HepG2 (cell line): Measurements from ENCODE around the gene ITGB2. TPM values are rescaled to one million over a fixed set of nuclear protein-coding genes. Genes with fewer than 3 reads are reported as not detected.

Experiments
- ATAC-seq: fragments of 200-7000 bp; cut with Tn5 transposase; 3 replicates; pipeline ENCODE4 v1.9.1; 2020; ENCODE audit warnings: mild to moderate bottlenecking, moderate library complexity
- BruUV-seq: library from RNA; stranded (reverse); fragments of 400-500 nt; replicated peaks from 2 replicates; lab custom pipeline; 2021; lab: Mats Ljungman, UMichigan
- CTCF ChIA-PET: fragments of 300-600 bp; formaldehyde crosslinking; extraction: SDS; loops from one replicate; lab custom pipeline; 2021; ENCODE audit warnings: low total read pairs, inconsistent platforms, low intra/inter-chr PET ratio; lab: Yijun Ruan, JAX
- POLR2A ChIA-PET: fragments of 350-600 bp; sonication (Branson Sonifier 250); formaldehyde crosslinking; loops from one replicate; lab custom pipeline; 2020; ENCODE audit warnings: antibody characterized with exemption, inconsistent platforms; lab: Yijun Ruan, JAX
- DNase-seq: peaks from one replicate; pipeline ENCODE4 v3.0.0-alpha.2; 2015; ENCODE audit warnings: low spot score
- FAIRE-seq: peaks from 3 replicates; lab custom pipeline; 2011; peaks lifted over from hg19 to GRCh38; lab: Jason Lieb, UNC
- H2AFZ ChIP-seq: one replicate; pipeline ENCODE4 v1.6.1; 2011; ENCODE audit warnings: low read length, inconsistent platforms
- H3K27ac ChIP-seq: fragments of 300-600 bp; 3 replicates; pipeline ENCODE4 v1.8.0; 2011; ENCODE audit warnings: mixed run types, mild to moderate bottlenecking, mixed read lengths, low read length, inconsistent platforms; ENCODE audit not compliant: insufficient read depth; ENCODE audit errors: extremely low read length
- H3K27me3 ChIP-seq, 2 experiments: fragments of 200-600 bp in 1 of 2; 2 replicates in 1 of 2; 3 replicates in 1 of 2; pipeline versions ENCODE4 v1.6.0 to v1.8.0; 2011; ENCODE audit warnings: low read length in 2 of 2, mild to moderate bottlenecking in 2 of 2, moderate library complexity in 2 of 2, inconsistent platforms in 1 of 2; ENCODE audit not compliant: insufficient read depth in 2 of 2, control insufficient read depth in 1 of 2
- H3K36me3 ChIP-seq, 2 experiments: fragments of 200-600 bp in 1 of 2; replicated peaks in 1 of 2; 2 replicates in 1 of 2; 3 replicates in 1 of 2; pipeline versions ENCODE4 v1.5.1 to v1.8.0; 2011; ENCODE audit warnings: low read length in 2 of 2, inconsistent platforms in 1 of 2; ENCODE audit not compliant: insufficient read depth in 2 of 2, control insufficient read depth in 1 of 2
- H3K4me1 ChIP-seq: 2 replicates; pipeline ENCODE4 v1.5.1; 2012; ENCODE audit warnings: low read length, inconsistent platforms; ENCODE audit not compliant: insufficient read depth
- H3K4me2 ChIP-seq: 2 replicates; pipeline ENCODE4 v1.6.0; 2011; ENCODE audit warnings: low read depth, low read length, inconsistent platforms
- H3K4me3 ChIP-seq, 3 experiments: fragments of 200-600 bp in 1 of 3; sonication (generic), shearing (Covaris generic) in 1 of 3; replicated peaks in 1 of 3; 2 replicates each; pipeline ENCODE4 v1.5.1; 2011 to 2016; ENCODE audit warnings: low read length in 3 of 3, inconsistent platforms in 2 of 3, low read depth in 2 of 3, mild to moderate bottlenecking in 2 of 3, control low read depth in 1 of 3, mixed read lengths in 1 of 3; ENCODE audit not compliant: insufficient read depth in 1 of 3
- H3K79me2 ChIP-seq: one replicate; pipeline ENCODE4 v1.6.1; 2011; ENCODE audit warnings: low read length, inconsistent platforms; ENCODE audit not compliant: insufficient read depth
- H3K9ac ChIP-seq: 2 replicates; pipeline ENCODE4 v1.6.0; 2011; ENCODE audit warnings: mild to moderate bottlenecking, low read depth, low read length, inconsistent platforms; ENCODE audit not compliant: insufficient read depth
- H3K9me3 ChIP-seq: 2 replicates; pipeline ENCODE4 v1.5.1; 2012; ENCODE audit warnings: mild to moderate bottlenecking, low read length
- H4K20me1 ChIP-seq: 2 replicates; pipeline ENCODE4 v1.6.0; 2011; ENCODE audit warnings: inconsistent platforms, mild to moderate bottlenecking, low read length, moderate library complexity; ENCODE audit not compliant: insufficient read depth
- HNRNPL ChIP-seq: fragments of 200-400 bp; formaldehyde crosslinking; IDR thresholded peaks from 2 replicates; pipeline ENCODE4 v1.6.1; 2017; ENCODE audit warnings: mild to moderate bottlenecking, low read depth, low read length
- NRL ChIP-seq: sonication (generic); formaldehyde crosslinking; IDR thresholded peaks from 2 replicates; pipeline ENCODE4 v1.5.0; 2020; ENCODE audit warnings: missing genetic modification reagents, mild to moderate bottlenecking, moderate library complexity, borderline replicate concordance
- ZBTB7B ChIP-seq: sonication (generic); formaldehyde crosslinking; IDR thresholded peaks from 2 replicates; pipeline ENCODE4 v1.4.0; 2020; ENCODE audit warnings: missing genetic modification reagents
- ZFP37 ChIP-seq: sonication (generic); formaldehyde crosslinking; IDR thresholded peaks from 2 replicates; pipeline ENCODE4 v1.4.0; 2020; ENCODE audit warnings: missing genetic modification reagents, borderline replicate concordance
- ZMYM3 ChIP-seq: sonication (generic); formaldehyde crosslinking; IDR thresholded peaks from 2 replicates; pipeline ENCODE4 v1.5.1; 2020; ENCODE audit warnings: mild to moderate bottlenecking, missing genetic modification reagents
- WGBS: methylation state at CpG from one replicate; pipeline ENCODE4 v1.1.6; 2017; ENCODE audit warnings: low lambda C conversion rate; 5-methylcytosine and 5-hydroxymethylcytosine counted together
- in situ Hi-C: cut with HindIII; loops from 2 replicates; pipeline ENCODE4 v1.10.0; 2017; ENCODE audit warnings: low pct_unique_long_range_greater_than_20kb; ENCODE audit not compliant: extremely low pct_ligation_motif_present
- intact Hi-C: fragments of 100-400 bp; cut with micrococcal nuclease; formaldehyde crosslinking; loops from one replicate; pipeline ENCODE4 v1.10.0; 2022; ENCODE audit not compliant: unreplicated experiment
- polyA plus RNA-seq, 8 experiments: library from polyadenylated mRNA; depleted of rRNA in 3 of 8; stranded (reverse) in 7 of 8; unstranded in 1 of 8; fragments of >200 nt; fragmentation: Illumina TruSeq in 4 of 8; extraction: Trizol in 4 of 8; gene quantifications; 2 replicates each; pipeline versions ENCODE4 v1.2.1 to v1.2.3, GENCODE V29; 2011 to 2016; ENCODE audit warnings: low read depth in 4 of 8, missing spikeins in 1 of 8, mixed read lengths in 1 of 8; ENCODE audit not compliant: insufficient read depth in 1 of 8
- total RNA-seq, 5 experiments: library from RNA; depleted of rRNA; stranded (reverse); fragments of >200 nt; fragmentation: Illumina TruSeq; extraction: Trizol; gene quantifications; 2 replicates each; pipeline ENCODE4 v1.2.3, GENCODE V29; 2016; ENCODE audit warnings: low read depth in 1 of 5

ITGB2 gene
- total and polyA plus RNA-seq, 2 of the 13 experiments (the other 11 are each of a cell fraction or from before 2014, with no cell fraction given): 4.2 to 18.0 TPM

GRCh38 chr21:44886113-44887075, 34.3 kb downstream of the ITGB2 start:
- intact Hi-C loops (no loop called here), in situ Hi-C loops (no loop called here)
- TF ChIP-seq NRL (CRISPR knock-in tag) (no peak), ZFP37 (CRISPR knock-in tag) (no peak), ZMYM3 (CRISPR knock-in tag) (no peak)
- Histone ChIP-seq H3K9me3 (no peaks in the 10 kb centered on the region), H3K4me3 (no peak overlapping the region), H2AFZ (no peak overlapping the region), H3K4me1 (peaks cover 72% of the 10 kb centered on the region), H3K27ac (no peak overlapping the region), H3K4me2 (no peak overlapping the region), H3K9ac (no peak overlapping the region), H4K20me1 (no peaks in the 10 kb centered on the region), H3K27me3 (no peaks in the 10 kb centered on the region), H3K36me3 (no peaks in the 10 kb centered on the region; a peak in 1 of 5 replicates), H3K79me2 (no peaks in the 10 kb centered on the region)
- no TSS peak for BruUV-seq
- ChIA-PET POLR2A (no interaction called here), CTCF (no interaction called here)
- DNase-seq: no peak
- no peak for FAIRE-seq
- no peak for ATAC-seq
- 91% methylated on average over 18 of the region's 44 CpGs for WGBS

GRCh38 chr21:44885615-44886014, 35.1 kb downstream of the ITGB2 start:
- Histone ChIP-seq H2AFZ (no peak overlapping the region), H4K20me1 (no peaks in the 10 kb centered on the region), H3K4me1 (peaks cover 72% of the 10 kb centered on the region), H3K79me2 (no peaks in the 10 kb centered on the region), H3K36me3 (no peaks in the 10 kb centered on the region; a peak in 1 of 5 replicates), H3K9ac (no peak overlapping the region), H3K9me3 (no peaks in the 10 kb centered on the region), H3K4me2 (no peak overlapping the region), H3K4me3 (no peak overlapping the region), H3K27ac (no peak overlapping the region), H3K27me3 (no peaks in the 10 kb centered on the region)
- no TSS peak for BruUV-seq
- ChIA-PET POLR2A (no interaction called here), CTCF (no interaction called here)
- DNase-seq: no peak
- in situ Hi-C loops (no loop called here), intact Hi-C loops (no loop called here)
- TF ChIP-seq HNRNPL (peak; percentile 71; the same call in 1 of the 2 replicates), ZBTB7B (CRISPR knock-in tag) (no peak)
- no peak for ATAC-seq
- no peak for FAIRE-seq
- 82% methylated on average over 11 of the region's 11 CpGs for WGBS
